Measurements from ENCODE around the gene GPR45. TPM values are rescaled to one million over a fixed set of nuclear protein-coding genes. Genes with fewer than 3 reads are reported as not detected.
A peak's percentile ranks its signal among the peaks of the same experiment; 100 is the strongest.

The GPR45 gene
- total and polyA plus RNA-seq, 8 donors = 0.17 TPM; not detected in 7

DNA sequence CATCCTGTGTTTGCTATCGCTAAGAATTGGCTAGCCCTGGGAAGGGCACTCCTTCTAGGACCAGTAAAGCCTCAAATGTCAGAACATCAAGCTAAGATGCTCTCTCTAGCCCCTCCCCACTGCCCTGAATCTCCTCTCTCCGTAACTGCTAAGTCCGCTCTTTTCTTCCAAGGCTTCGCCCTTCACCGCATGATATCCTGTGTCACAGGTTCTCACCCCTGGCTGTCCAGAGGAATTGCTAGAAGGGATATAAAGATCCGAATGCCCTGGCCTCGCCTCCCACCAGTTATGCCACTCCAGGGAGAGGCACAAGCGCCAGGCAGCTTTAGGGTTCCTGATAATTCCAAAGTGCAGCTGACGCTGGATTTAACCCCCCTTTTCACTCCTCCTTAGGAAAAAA, 17.1 kb upstream of the GPR45 start:
- Histone ChIP-seq H3K9me3 (no peaks in the 10 kb centered on the region), H3K27me3 (no peaks in the 10 kb centered on the region), H3K36me3 (no peaks in the 10 kb centered on the region), H3K27ac (no peak overlapping the region), H3K4me3 (no peak overlapping the region), H3K4me1 (no peaks in the 10 kb centered on the region)
- TF ChIP-seq, protein P1, sequence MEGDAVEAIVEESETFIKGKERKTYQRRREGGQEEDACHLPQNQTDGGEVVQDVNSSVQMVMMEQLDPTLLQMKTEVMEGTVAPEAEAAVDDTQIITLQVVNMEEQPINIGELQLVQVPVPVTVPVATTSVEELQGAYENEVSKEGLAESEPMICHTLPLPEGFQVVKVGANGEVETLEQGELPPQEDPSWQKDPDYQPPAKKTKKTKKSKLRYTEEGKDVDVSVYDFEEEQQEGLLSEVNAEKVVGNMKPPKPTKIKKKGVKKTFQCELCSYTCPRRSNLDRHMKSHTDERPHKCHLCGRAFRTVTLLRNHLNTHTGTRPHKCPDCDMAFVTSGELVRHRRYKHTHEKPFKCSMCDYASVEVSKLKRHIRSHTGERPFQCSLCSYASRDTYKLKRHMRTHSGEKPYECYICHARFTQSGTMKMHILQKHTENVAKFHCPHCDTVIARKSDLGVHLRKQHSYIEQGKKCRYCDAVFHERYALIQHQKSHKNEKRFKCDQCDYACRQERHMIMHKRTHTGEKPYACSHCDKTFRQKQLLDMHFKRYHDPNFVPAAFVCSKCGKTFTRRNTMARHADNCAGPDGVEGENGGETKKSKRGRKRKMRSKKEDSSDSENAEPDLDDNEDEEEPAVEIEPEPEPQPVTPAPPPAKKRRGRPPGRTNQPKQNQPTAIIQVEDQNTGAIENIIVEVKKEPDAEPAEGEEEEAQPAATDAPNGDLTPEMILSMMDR (IDR thresholded peaks at IDR 0.05) = no peak
- ATAC-seq (no peak), DNase-seq (no peak)
- intact Hi-C loops (cut with DNase I) = no loop called here

DNA sequence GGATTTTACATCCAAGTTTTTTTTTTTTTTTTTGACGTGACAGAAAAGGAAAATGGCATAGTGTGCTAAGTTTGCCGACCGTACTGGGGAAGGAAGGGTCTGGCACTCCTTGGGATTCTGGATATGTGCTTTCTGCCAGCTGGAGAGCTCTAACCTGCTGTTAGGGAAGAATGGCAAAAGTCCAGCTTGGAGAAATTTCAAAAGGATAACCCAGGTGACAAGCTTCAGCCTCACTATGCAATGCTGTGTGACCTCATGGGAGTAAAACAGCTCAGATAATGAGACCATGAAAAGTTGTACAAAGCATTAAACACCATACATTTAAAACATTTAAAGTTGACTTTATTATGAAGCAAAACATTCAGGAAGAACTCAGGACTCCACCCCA, 10.3 kb upstream of the GPR45 start:
- intact Hi-C loops (cut with DNase I) = no loop called here
- Histone ChIP-seq H3K9me3 (no peaks in the 10 kb centered on the region), H3K4me3 (no peak overlapping the region), H3K4me1 (peaks cover 0 to 4% of the 10 kb centered on the region in 2 donors), H3K36me3 (no peaks in the 10 kb centered on the region), H3K27me3 (peaks cover 0 to 4% of the 10 kb centered on the region in 2 donors), H3K27ac (no peak overlapping the region)
- no peak for DNase-seq
- TF ChIP-seq, protein P1 (IDR thresholded peaks at IDR 0.05) = no peak
- ATAC-seq = no peak

DNA sequence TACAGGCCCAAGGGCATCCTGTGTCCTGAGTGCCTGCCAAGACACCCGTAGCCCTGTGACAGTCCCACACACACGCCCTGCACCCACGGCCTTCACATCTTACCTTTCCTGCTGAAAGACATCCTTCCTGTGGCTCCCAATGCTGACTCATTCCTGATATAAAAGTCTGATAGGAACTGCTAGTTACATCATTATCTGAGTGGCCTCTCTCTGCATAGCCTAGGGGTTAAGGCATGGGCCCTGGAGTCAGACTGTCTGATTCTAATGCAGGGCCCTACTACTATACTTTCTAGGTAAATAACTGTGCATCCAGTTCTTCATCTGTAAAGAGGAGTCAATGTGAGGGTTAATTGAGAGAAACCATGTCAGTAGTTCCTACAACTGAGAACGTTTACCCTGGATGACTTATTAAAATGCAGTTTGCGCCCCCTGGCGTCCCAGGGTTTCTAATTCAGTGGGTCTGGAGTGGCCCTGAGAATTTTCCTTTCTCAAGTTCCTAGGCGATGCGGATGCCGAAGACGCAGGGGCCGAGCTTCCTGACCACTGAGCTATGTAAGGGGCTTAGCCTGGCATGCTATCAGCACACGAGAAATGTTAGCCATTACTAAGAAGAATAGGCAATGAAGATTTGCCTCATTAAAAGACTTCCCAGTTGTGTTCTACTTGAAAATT, 6.0 kb upstream of the GPR45 start:
- Histone ChIP-seq H3K9me3 (no peaks in the 10 kb centered on the region), H3K4me3 (no peak overlapping the region), H3K27me3 (peaks cover 0 to 18% of the 10 kb centered on the region in 2 donors), H3K36me3 (no peaks in the 10 kb centered on the region), H3K27ac (no peak overlapping the region), H3K4me1 (peaks cover 0 to 8% of the 10 kb centered on the region in 2 donors)
- intact Hi-C loops (cut with DNase I) = loop anchor here in 1 of 2 donors (5.0 kb wide), 1 partner anchor 123 kb away; no protein-coding TSS in a partner anchor
- DNase-seq = peak in 3 of 4 donors; percentile 57 to 77 (median 65)
- TF ChIP-seq, protein P1 (IDR thresholded peaks at IDR 0.05) = peak; percentile 58 to 81
- ATAC-seq = peak; percentile 77

DNA sequence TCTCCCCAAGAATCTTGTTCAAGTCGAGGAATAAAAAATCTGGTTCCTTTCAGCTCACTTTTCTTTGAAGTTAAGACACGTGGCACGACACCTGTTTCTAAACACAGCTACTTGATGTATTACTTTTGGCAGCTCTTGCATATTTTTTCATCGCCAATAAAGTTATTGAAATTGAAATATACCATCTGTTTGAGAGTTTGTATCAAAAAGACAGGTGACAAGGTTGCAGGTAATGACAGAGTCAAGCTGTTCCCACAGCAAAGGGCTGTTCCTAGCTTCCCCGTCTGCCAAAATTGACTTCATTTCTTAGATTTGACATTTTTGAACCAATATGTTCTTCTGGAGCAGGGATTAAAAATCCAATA, 5.5 kb upstream of the GPR45 start:
- Histone ChIP-seq H3K27ac (no peak overlapping the region), H3K4me1 (peaks cover 0 to 8% of the 10 kb centered on the region in 2 donors), H3K4me3 (no peak overlapping the region), H3K9me3 (no peaks in the 10 kb centered on the region), H3K36me3 (no peaks in the 10 kb centered on the region), H3K27me3 (peaks cover 0 to 18% of the 10 kb centered on the region in 2 donors)
- ATAC-seq (no peak), DNase-seq (no peak)
- intact Hi-C loops (cut with DNase I) = loop anchor here in 1 of 2 donors (5.0 kb wide), 1 partner anchor 124 kb away; no protein-coding TSS in a partner anchor
- TF ChIP-seq, protein P1 (IDR thresholded peaks at IDR 0.05) = no peak

DNA sequence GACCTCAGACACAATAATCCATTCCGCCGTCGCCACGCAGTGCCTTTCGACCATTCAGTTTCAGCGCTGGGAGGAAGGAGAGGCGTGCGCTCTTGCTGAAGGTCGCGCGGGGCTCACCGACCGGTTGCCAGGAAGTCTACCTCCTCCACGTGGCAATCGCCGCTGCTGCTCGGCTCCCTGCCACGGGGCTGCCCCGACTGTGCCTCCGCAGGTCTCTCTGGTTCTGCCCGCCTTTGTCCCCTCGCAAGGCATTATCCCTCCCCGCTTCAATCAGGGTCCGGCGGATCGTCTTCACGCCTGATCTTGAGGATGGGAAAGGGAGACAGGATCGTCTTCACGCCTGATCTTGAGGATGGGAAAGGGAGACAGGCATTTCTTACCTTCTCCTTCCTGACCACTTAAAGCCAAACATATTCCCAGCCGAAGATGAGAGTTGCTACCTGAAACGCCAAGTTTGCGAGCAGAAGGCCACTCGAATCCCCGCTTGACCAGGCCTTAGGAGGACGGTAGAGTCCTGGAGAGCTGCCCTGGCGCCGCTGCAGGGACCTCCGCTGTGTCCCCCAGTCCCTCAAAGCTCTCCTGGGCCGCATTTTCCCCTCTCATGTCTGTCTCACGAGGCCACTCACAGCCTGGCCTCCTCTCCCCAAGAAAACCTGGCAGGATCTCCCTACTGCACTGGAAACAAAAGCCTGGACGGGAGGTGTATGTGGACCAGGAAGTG, 4.3 kb upstream of the GPR45 start:
- ATAC-seq = peak; percentile 9
- no peak for DNase-seq
- peaks cover 0 to 18% of the 10 kb centered on the region in 2 donors for H3K27me3 ChIP-seq
- H3K9me3 ChIP-seq = no peaks in the 10 kb centered on the region
- H3K4me1 ChIP-seq = peaks cover 0 to 8% of the 10 kb centered on the region in 2 donors
- H3K27ac ChIP-seq = peak overlapping the region in 1 of 2 donors; percentile 8
- TF ChIP-seq, protein P1 (IDR thresholded peaks at IDR 0.05) = no peak
- intact Hi-C loops (cut with DNase I) = loop anchor here in 1 of 2 donors (5.0 kb wide), 1 partner anchor 125 kb away; no protein-coding TSS in a partner anchor
- no peak overlapping the region for H3K4me3 ChIP-seq
- no peaks in the 10 kb centered on the region for H3K36me3 ChIP-seq
